Measurements from ENCODE around the gene POLR2A.
"Not testable (repeated sequence)": the region's sequence is repeated elsewhere in the genome, so short reads cannot be mapped to it uniquely, and the experiment has no call there.

DNA sequence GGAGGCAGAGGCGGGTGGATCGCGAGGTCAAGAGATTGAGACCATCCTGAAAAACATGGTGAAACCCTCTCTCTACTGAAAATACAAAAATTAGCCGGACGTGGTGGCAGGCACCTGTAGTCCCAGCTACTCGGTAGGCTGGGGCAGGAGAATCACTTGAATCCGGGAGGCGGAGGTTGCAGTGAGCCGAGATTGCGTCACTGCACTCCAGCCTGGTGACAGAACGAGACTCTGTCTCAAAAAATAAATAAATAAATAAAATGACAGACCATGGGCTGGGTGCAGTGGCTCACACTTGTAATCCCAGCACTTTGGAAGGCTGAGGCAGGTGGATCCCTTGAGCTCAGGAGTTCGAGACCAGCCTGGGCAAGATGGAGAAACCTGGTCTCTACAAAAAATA is 14.3 kb upstream of the POLR2A start:
- TF ChIP-seq, protein P1, sequence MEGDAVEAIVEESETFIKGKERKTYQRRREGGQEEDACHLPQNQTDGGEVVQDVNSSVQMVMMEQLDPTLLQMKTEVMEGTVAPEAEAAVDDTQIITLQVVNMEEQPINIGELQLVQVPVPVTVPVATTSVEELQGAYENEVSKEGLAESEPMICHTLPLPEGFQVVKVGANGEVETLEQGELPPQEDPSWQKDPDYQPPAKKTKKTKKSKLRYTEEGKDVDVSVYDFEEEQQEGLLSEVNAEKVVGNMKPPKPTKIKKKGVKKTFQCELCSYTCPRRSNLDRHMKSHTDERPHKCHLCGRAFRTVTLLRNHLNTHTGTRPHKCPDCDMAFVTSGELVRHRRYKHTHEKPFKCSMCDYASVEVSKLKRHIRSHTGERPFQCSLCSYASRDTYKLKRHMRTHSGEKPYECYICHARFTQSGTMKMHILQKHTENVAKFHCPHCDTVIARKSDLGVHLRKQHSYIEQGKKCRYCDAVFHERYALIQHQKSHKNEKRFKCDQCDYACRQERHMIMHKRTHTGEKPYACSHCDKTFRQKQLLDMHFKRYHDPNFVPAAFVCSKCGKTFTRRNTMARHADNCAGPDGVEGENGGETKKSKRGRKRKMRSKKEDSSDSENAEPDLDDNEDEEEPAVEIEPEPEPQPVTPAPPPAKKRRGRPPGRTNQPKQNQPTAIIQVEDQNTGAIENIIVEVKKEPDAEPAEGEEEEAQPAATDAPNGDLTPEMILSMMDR (IDR thresholded peaks at IDR 0.05): not testable (repeated sequence)
- TF ChIP-seq POLR2A (IDR thresholded peaks at IDR 0.05): not testable (repeated sequence)

Measured in Peyer's patch (tissue), 4 donors.